Bronchial epithelial cell (primary cell): ENCODE data around the gene DOK3. TPM values are rescaled to one million over a fixed set of nuclear protein-coding genes. Genes with fewer than 3 reads are reported as not detected.

Experiments used
- DNase-seq: peaks from one replicate; pipeline ENCODE4 v3.0.0-alpha.2; 2010; ENCODE audit warnings: low read depth
- FAIRE-seq: peaks from 2 replicates; lab custom pipeline; 2011; peaks lifted over from hg19 to GRCh38; lab: Jason Lieb, UNC
- H3K27me3 ChIP-seq: 2 replicates; pipeline ENCODE4 v1.5.1; 2011; ENCODE audit warnings: low read length; ENCODE audit not compliant: control insufficient read depth, insufficient read depth
- H3K36me3 ChIP-seq: 2 replicates; pipeline ENCODE4 v1.5.1; 2011; ENCODE audit warnings: low read length; ENCODE audit not compliant: control insufficient read depth, insufficient read depth
- H3K4me3 ChIP-seq: 2 replicates; pipeline ENCODE4 v1.5.1; 2011; ENCODE audit warnings: mild to moderate bottlenecking, low read depth, low read length, control low read depth
- CTCF ChIP-seq: IDR thresholded peaks from 2 replicates; pipeline ENCODE4 v1.5.1; 2011; ENCODE audit warnings: mild to moderate bottlenecking, moderate library complexity, low read length, control low read depth, inconsistent platforms; ENCODE audit not compliant: insufficient read depth, severe bottlenecking
- total RNA-seq: library from RNA; depleted of rRNA; stranded (reverse); fragments of >200 nt; gene quantifications from 2 replicates; pipeline ENCODE4 v1.2.1, GENCODE V29; 2014

The DOK3 gene
- total RNA-seq, 1 donor from 2014 or later, result 0.53 TPM

GRCh38 chr5:177465044-177465443 lies 44.6 kb downstream of the DOK3 start:
- Histone ChIP-seq H3K36me3 (peaks cover 34% of the 10 kb centered on the region), H3K27me3 (no peaks in the 10 kb centered on the region), H3K4me3 (no peak overlapping the region)
- FAIRE-seq (no peak), DNase-seq (no peak)
- TF ChIP-seq CTCF, result no peak

GRCh38 chr5:177462021-177462670 lies 47.5 kb downstream of the DOK3 start:
- TF ChIP-seq CTCF, result no peak
- FAIRE-seq (no peak), DNase-seq (no peak)
- Histone ChIP-seq H3K4me3 (no peak overlapping the region), H3K27me3 (no peaks in the 10 kb centered on the region), H3K36me3 (peaks cover 31% of the 10 kb centered on the region)

- H3K36me3 ChIP-seq, result peaks cover 20% of the 10 kb centered on the region
- no peak for TF ChIP-seq CTCF
- DNase-seq (no peak), FAIRE-seq (no peak)
- H3K27me3 ChIP-seq, result no peaks in the 10 kb centered on the region
- H3K4me3 ChIP-seq, result no peak overlapping the region
Observed at GRCh38 chr5:177459819-177460628, 49.6 kb downstream of the DOK3 start.

- Histone ChIP-seq H3K27me3 (no peaks in the 10 kb centered on the region), H3K36me3 (peaks cover 20% of the 10 kb centered on the region), H3K4me3 (no peak overlapping the region)
- TF ChIP-seq CTCF, result no peak
- DNase-seq (no peak), FAIRE-seq (no peak)
Observed at GRCh38 chr5:177459357-177459756, 50.3 kb downstream of the DOK3 start.

- TF ChIP-seq CTCF, result no peak
- Histone ChIP-seq H3K36me3 (peaks cover 20% of the 10 kb centered on the region), H3K4me3 (no peak overlapping the region), H3K27me3 (no peaks in the 10 kb centered on the region)
- DNase-seq (no peak), FAIRE-seq (no peak)
Observed at GRCh38 chr5:177458912-177459350, 50.7 kb downstream of the DOK3 start.
